ENCODE measurements around the gene ENC1. TPM values are rescaled to one million over a fixed set of nuclear protein-coding genes. Genes with fewer than 3 reads are reported as not detected.

The ENC1 gene
- total and polyA plus RNA-seq, 2 donors from 2014 or later = 5.3 to 7.5 TPM

DNA sequence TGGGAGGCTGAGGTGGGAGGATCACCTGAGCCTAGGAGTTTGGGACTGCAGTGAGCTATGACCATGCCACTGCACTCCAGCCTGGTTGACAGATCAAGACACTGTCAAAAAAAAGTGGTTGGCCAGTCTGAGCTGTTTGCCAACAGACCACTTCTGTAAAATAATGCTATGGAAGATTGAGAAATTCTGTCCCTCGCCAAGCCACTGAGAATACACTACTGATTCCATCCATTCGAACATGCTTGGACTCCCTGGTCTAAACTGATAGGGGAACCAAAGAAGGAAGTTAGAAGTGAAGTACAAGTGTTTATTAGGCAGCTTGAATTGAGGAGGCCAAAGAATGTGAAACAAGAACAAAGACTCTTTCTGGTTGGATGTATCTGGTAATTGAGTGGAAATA is 27.2 kb downstream of the ENC1 start:
- H3K27me3 ChIP-seq (ENCODE audit: control insufficient read depth, insufficient read depth, low read length) = no peaks in the 10 kb centered on the region
- FAIRE-seq (no peak), DNase-seq (no peak)
- H3K4me3 ChIP-seq (ENCODE audit: low read length in 3 of 3) = no peak overlapping the region
- no peak for TF ChIP-seq CTCF (IDR thresholded peaks at IDR 0.05; ENCODE audit: borderline replicate concordance, extremely low read depth, insufficient read depth)
- H3K4me1 ChIP-seq (ENCODE audit: control insufficient read depth in 2 of 3, insufficient read depth in 2 of 3, low read depth in 1 of 3, low read length in 3 of 3) = no peaks in the 10 kb centered on the region
- no peak overlapping the region for H3K9ac ChIP-seq (ENCODE audit: low read length in 3 of 3)
- no peak overlapping the region for H3K27ac ChIP-seq (ENCODE audit: low read depth in 2 of 2, low read length in 2 of 2)
- no peaks in the 10 kb centered on the region for H3K36me3 ChIP-seq (ENCODE audit: control insufficient read depth in 2 of 3, insufficient read depth in 3 of 3, low read length in 3 of 3)
- no peaks in the 10 kb centered on the region for H3K9me3 ChIP-seq (ENCODE audit: control insufficient read depth in 2 of 3, insufficient read depth in 1 of 3, low read length in 3 of 3)
- intact Hi-C loops (cut with DNase I) = no loop called here

DNA sequence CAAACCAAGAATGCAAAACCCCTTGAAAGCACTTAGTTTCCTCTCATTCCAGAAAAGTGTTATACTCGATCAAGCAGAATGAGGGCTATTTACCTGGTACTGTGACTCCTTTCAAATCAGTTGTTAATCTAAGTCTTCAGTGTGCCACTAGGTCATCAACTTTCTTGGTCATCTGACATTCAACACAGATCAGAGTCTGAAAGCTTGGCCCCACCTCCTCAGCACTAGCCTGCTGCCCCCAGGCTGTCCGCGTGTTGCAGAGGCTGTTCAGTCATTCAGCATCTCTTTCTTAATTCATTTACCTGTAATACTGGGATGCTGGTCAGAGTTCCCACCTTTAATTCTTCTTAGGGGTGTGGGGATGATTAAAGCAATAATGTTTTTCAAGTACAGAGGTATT is 28.5 kb downstream of the ENC1 start:
- H3K9ac ChIP-seq (ENCODE audit: low read length in 3 of 3) = no peak overlapping the region
- intact Hi-C loops (cut with DNase I) = no loop called here
- TF ChIP-seq CTCF (IDR thresholded peaks at IDR 0.05; ENCODE audit: borderline replicate concordance, extremely low read depth, insufficient read depth) = no peak
- no peaks in the 10 kb centered on the region for H3K9me3 ChIP-seq (ENCODE audit: control insufficient read depth in 2 of 3, insufficient read depth in 1 of 3, low read length in 3 of 3)
- H3K27ac ChIP-seq (ENCODE audit: low read depth in 2 of 2, low read length in 2 of 2) = no peak overlapping the region
- no peaks in the 10 kb centered on the region for H3K27me3 ChIP-seq (ENCODE audit: control insufficient read depth, insufficient read depth, low read length)
- no peaks in the 10 kb centered on the region for H3K36me3 ChIP-seq (ENCODE audit: control insufficient read depth in 2 of 3, insufficient read depth in 3 of 3, low read length in 3 of 3)
- no peak for DNase-seq
- H3K4me1 ChIP-seq (ENCODE audit: control insufficient read depth in 2 of 3, insufficient read depth in 2 of 3, low read depth in 1 of 3, low read length in 3 of 3) = no peaks in the 10 kb centered on the region
- no peak overlapping the region for H3K4me3 ChIP-seq (ENCODE audit: low read length in 3 of 3)
- FAIRE-seq = no peak

GRCh38 chr5:74608736-74609601 is 31.6 kb downstream of the ENC1 start:
- intact Hi-C loops (cut with DNase I) = no loop called here
- Histone ChIP-seq H3K27me3 (ENCODE audit: control insufficient read depth, insufficient read depth, low read length) (no peaks in the 10 kb centered on the region), H3K4me1 (ENCODE audit: control insufficient read depth in 2 of 3, insufficient read depth in 2 of 3, low read depth in 1 of 3, low read length in 3 of 3) (no peaks in the 10 kb centered on the region), H3K27ac (ENCODE audit: low read depth in 2 of 2, low read length in 2 of 2) (no peak overlapping the region), H3K9me3 (ENCODE audit: control insufficient read depth in 2 of 3, insufficient read depth in 1 of 3, low read length in 3 of 3) (no peaks in the 10 kb centered on the region), H3K9ac (ENCODE audit: low read length in 3 of 3) (no peak overlapping the region), H3K36me3 (ENCODE audit: control insufficient read depth in 2 of 3, insufficient read depth in 3 of 3, low read length in 3 of 3) (no peaks in the 10 kb centered on the region), H3K4me3 (ENCODE audit: low read length in 3 of 3) (no peak overlapping the region)
- no peak for TF ChIP-seq CTCF (IDR thresholded peaks at IDR 0.05; ENCODE audit: borderline replicate concordance, extremely low read depth, insufficient read depth)
- DNase-seq = no peak
- no peak for FAIRE-seq
